NCI-H128 (cell line): ENCODE data around the gene GOSR2.
"Not testable (repeated sequence)": the region's sequence is repeated elsewhere in the genome, so short reads cannot be mapped to it uniquely, and the experiment has no call there.

ENCODE experiments used
- DNase-seq: peaks from one replicate; lab custom pipeline; 2025; ENCODE audit not compliant: unreplicated experiment; lab: John Stamatoyannopoulos, UW

The GOSR2 gene

GRCh38 chr17:46892192-46892703 lies 30.7 kb upstream of the GOSR2 start:
- no peak for DNase-seq

GRCh38 chr17:46894024-46894423 lies 28.9 kb upstream of the GOSR2 start:
- DNase-seq, result no peak

GRCh38 chr17:46894476-46895151 lies 28.3 kb upstream of the GOSR2 start:
- no peak for DNase-seq

GRCh38 chr17:46895171-46895570 lies 27.8 kb upstream of the GOSR2 start:
- DNase-seq, result no peak

GRCh38 chr17:46896991-46897390 lies 26.0 kb upstream of the GOSR2 start:
- DNase-seq, result no peak

- DNase-seq, result no peak
Measured at GRCh38 chr17:46898364-46898763, 24.6 kb upstream of the GOSR2 start.

GRCh38 chr17:46898860-46899259 lies 24.1 kb upstream of the GOSR2 start:
- DNase-seq, result no peak

- no peak for DNase-seq
Measured at GRCh38 chr17:46901291-46901690, 21.7 kb upstream of the GOSR2 start.

- DNase-seq, result no peak
Measured at GRCh38 chr17:46903762-46904672, 18.9 kb upstream of the GOSR2 start.

GRCh38 chr17:46908068-46908737 lies 14.8 kb upstream of the GOSR2 start:
- DNase-seq, result no peak

- no peak for DNase-seq
Measured at GRCh38 chr17:46910179-46910927, 12.6 kb upstream of the GOSR2 start.

- DNase-seq, result no peak
Measured at GRCh38 chr17:46911311-46911710, 11.6 kb upstream of the GOSR2 start.

GRCh38 chr17:46915596-46915995 lies 7.4 kb upstream of the GOSR2 start:
- DNase-seq, result no peak

- no peak for DNase-seq
Measured at GRCh38 chr17:46916211-46916610, 6.7 kb upstream of the GOSR2 start.

GRCh38 chr17:46916623-46917022 lies 6.3 kb upstream of the GOSR2 start:
- DNase-seq, result no peak

- no peak for DNase-seq
Measured at GRCh38 chr17:46917041-46917440, 5.9 kb upstream of the GOSR2 start.

- DNase-seq, result no peak
Measured at GRCh38 chr17:46917516-46917915, 5.4 kb upstream of the GOSR2 start.

GRCh38 chr17:46921962-46922361 lies 998 bp upstream of the GOSR2 start:
- not testable (repeated sequence) for DNase-seq

GRCh38 chr17:46922487-46922803 lies 515 bp upstream of the GOSR2 start:
- DNase-seq, result no peak

GRCh38 chr17:46925185-46925868 lies 2.4 kb downstream of the GOSR2 start:
- no peak for DNase-seq
